GM18907 (cell line): ENCODE measurements around the gene NUDT6.

Experiments used
- ATAC-seq: cut with Tn5 transposase; IDR thresholded peaks from one replicate; pipeline ENCODE4 v1.9.1; 2021; ENCODE audit warnings: mild to moderate bottlenecking, moderate library complexity; ENCODE audit not compliant: unreplicated experiment

The NUDT6 gene

DNA sequence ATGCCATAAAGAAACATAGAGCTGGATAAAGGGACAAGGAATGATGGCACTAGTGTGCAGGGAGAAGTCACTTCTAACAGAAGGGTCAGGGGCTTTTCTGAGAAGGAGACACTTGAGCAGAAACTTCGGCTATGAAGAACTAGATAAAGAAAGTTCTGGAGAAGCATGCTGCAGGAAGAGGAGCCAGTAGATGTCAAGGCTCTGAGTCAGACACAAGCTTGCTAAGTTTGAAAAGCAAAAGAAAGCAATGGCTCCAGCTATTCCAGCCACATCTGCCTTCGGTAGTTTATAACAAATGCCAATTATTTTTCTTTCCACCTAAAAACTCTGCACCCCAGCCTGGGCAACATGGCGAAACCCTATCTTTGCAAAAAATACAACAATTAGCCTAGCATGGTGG is 7.5 kb downstream of the NUDT6 start:
- ATAC-seq = no peak

GRCh38 chr4:122914292-122914904 is 8.0 kb downstream of the NUDT6 start:
- ATAC-seq = peak; percentile 91

- no peak for ATAC-seq
Measured at GRCh38 chr4:122912810-122913575, 9.4 kb downstream of the NUDT6 start.

- ATAC-seq = no peak
Measured at GRCh38 chr4:122911588-122911987, 10.8 kb downstream of the NUDT6 start.

GRCh38 chr4:122909683-122910082 is 12.7 kb downstream of the NUDT6 start:
- ATAC-seq = no peak

DNA sequence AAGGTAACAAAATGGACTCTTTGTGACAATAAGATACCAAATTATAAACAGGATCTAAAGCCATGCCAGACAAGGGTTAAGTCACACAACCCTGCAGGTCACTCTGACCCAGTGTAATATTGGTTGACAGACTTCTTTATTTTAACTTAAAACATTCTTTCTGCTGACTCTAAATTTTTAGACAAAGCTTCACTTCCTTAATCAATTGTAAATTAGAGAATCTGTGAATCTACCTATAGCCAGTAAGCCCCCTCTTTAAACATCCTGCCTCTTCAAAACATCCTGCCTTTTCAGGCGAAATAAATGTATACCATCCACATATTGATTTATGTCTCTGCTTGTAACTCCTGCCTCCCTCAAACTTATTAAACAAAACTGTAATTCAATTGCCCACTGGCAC is 14.2 kb downstream of the NUDT6 start:
- no peak for ATAC-seq

DNA sequence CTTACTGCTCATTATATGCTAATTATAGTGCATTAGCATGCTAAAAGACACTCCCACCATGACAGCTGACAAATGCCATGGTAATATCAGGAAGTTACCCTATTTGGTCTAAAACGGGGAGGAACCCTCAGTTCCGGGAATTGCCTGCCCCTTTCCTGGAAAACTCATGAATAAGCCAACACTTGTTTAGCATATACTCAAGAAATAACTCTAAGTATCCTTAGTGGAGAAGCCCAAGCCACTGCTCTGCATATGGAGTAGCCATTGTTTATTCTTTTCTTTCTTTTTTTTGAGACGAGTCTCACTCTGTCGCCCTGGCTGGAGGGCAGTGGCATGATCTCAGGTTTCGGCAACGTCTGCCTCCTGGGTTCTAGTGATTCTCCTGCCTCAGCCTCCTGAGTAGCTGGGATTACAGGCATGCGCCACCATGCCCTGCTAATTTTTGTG is 15.5 kb downstream of the NUDT6 start:
- ATAC-seq = no peak

- ATAC-seq = no peak
Measured at GRCh38 chr4:122903766-122904288, 18.6 kb downstream of the NUDT6 start.

GRCh38 chr4:122901247-122902010 is 21.0 kb downstream of the NUDT6 start:
- ATAC-seq = no peak

DNA sequence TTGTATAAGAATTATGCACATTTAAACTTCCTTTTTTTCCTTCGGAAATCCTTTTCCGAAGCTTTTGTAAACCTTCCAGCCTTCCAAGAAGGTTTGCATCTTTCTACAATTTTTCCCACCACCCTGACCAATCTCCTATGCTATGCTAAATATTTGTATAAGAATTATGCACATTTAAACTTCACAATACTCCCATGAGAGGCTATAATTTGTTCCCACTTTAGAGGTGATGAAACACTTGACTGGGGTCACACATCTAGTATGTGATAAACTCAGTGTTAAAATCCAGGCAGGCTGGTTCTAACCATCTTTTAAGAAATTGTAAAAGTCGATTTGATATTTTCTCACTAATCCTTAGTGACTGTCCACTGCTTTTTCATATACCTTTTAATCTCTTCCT is 22.1 kb downstream of the NUDT6 start:
- no peak for ATAC-seq

DNA sequence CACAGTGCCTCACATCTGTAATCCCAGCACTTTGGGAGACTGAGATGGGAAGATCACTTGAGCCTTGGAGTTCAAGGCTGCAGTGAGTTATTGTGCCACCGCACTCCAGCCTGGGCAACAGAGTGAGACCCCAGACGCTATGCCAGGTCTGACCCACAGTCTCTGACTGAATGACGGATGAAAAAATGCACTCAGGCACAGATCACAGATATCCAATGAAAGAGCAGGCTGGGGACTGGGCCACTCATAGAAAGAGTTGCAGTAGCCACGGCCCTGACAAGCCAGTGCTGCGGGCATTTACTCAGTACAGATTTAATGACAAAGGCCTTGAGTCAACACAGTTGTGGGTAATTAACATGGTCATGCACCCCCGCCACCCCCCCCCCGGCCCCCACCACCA is 22.7 kb downstream of the NUDT6 start:
- no peak for ATAC-seq

- ATAC-seq = no peak
Measured at GRCh38 chr4:122898370-122899150, 23.8 kb downstream of the NUDT6 start.

DNA sequence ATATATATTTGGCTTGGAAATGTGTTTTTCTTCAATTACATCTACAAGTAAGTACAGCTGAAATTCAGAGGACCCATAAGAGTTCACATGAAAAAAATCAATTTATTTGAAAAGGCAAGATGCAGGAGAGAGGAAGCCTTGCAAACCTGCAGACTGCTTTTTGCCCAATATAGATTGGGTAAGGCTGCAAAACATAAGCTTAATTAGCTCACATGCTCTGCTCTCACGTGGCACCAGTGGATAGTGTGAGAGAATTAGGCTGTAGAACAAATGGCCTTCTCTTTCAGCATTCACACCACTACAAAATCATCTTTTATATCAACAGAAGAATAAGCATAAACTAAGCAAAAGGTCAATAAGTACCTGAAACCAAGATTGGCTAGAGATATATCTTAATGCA is 26.1 kb downstream of the NUDT6 start:
- no peak for ATAC-seq

DNA sequence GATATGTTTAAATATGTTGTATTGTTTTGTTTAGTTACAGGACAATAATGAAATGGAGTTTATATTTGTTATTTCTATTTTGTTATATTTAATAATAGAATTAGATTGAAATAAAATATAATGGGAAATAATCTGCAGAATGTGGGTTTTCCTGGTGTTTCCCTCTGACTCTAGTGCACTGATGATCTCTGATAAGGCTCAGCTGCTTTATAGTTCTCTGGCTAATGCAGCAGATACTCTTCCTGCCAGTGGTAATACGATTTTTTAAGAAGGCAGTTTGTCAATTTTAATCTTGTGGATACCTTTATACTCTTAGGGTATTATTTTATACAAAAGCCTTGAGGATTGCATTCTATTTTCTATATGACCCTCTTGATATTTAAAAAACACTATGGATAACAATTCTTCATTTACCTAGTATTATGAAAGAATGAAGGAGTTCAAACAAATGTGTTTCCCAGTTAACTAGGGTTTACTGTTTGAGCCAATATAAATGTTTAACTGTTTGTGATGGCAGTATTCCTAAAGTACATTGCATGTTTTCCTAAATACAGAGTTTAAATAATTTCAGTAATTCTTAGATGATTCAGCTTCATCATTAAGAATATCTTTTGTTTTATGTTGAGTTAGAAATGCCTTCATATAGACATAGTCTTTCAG is 26.9 kb downstream of the NUDT6 start:
- no peak for ATAC-seq

- no peak for ATAC-seq
Measured at GRCh38 chr4:122894827-122895226, 27.6 kb downstream of the NUDT6 start.

- no peak for ATAC-seq
Measured at GRCh38 chr4:122890147-122890795, 32.1 kb downstream of the NUDT6 start.

- ATAC-seq = no peak
Measured at GRCh38 chr4:122889726-122890125, 32.7 kb downstream of the NUDT6 start.

DNA sequence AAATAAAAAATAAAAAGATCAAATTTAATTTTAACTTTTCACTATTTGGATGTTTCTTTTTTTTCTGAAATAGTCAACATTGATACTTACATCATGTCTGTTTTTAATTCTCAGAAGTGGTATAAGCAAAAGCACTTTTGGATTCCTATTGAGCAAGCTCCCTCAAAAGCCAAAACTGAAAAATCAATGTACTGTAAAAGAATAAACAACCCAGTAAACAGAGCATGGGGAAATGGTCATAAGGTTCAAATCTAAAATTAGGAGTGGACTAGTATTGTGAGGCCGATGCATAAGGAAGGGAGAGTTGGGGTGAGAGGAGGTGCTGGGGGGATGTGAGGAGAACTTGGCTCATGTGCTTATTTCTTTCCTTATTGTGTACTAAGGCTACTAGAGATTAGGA is 37.9 kb downstream of the NUDT6 start:
- no peak for ATAC-seq

GRCh38 chr4:122882857-122883735 is 39.3 kb downstream of the NUDT6 start:
- no peak for ATAC-seq
